Measurements from ENCODE around the gene PIH1D2. TPM values are rescaled to one million over a fixed set of nuclear protein-coding genes. Genes with fewer than 3 reads are reported as not detected.
"Not testable (repeated sequence)": the region's sequence is repeated elsewhere in the genome, so short reads cannot be mapped to it uniquely, and the experiment has no call there.

PIH1D2 gene, protein sequence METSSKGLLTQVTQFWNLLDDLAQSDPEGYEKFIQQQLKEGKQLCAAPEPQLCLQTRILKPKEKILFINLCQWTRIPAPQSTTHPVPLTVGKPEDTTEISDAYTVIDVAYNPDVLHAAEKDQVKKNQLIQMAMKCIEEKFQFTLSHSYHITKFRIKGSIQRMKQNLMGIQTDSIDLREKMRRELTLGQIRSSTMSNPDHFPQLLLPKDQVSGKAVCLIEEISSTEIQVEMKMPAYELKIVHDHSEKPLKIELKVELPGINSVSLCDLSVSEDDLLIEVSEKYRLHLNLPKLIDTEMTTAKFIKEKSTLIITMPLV
- 1.8 and 2.8 TPM in 2 replicates for total RNA-seq (2014; rRNA removed; shearing (Covaris generic))
- polyA plus RNA-seq (2014; cell fraction: nucleus; rRNA removed) = 0.15 and 0.84 TPM in 2 replicates

DNA sequence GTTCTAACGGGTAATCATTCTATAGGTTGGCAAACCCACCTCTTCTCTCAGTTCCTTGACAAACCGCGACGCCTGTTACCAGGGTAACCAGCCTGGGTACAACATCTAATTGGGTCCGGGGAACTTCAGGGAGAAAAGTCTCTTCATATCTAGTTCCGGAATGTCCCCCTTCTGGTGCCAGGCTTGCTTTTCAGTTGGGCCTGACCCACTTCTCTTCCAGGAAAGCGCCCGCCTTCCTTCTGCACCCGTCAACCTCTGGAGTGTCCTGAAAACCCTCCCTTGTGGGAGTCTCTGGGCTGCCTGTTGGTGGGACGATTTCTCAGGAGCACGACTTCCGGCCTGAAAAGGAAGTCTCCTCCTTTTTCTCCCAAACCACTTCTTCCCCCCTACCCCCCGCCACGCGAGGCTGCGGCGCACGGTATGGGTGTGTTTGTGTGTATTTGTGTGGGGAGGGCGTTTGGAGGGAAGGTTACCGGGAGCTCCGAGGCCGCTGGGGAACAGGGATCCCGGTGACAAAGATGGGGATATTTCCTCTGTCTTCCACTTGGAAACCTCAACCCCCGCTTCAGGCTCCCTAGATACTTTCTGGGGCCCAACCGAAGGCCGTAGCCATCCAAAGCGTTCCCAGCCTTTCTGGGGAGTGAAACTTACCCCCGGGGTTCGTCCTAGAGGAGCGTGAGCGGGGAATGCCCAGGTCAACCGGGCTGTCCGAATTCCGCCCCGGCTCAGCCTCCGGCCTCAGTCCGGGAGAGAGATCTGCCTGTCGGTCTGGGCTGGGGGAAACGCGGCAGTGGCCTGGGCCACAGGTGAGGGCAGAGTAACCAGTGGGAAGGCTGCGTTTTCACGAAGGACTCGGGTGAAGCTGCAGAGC is at the start of gene PIH1D2, which contains the start of gene NKAPD1:
Gene PIH1D2, minus strand, starts transcription at position 77 of the 871 bp plus-strand sequence. CDS start 843 bp downstream, outside the sequence.
Gene NKAPD1, plus strand, starts transcription at position 359 of the 871 bp plus-strand sequence. CDS start 1,276 bp downstream, outside the sequence.
- DNase-seq (ENCODE audit: extremely low read depth, low read depth) = peak; percentile 50

DNA sequence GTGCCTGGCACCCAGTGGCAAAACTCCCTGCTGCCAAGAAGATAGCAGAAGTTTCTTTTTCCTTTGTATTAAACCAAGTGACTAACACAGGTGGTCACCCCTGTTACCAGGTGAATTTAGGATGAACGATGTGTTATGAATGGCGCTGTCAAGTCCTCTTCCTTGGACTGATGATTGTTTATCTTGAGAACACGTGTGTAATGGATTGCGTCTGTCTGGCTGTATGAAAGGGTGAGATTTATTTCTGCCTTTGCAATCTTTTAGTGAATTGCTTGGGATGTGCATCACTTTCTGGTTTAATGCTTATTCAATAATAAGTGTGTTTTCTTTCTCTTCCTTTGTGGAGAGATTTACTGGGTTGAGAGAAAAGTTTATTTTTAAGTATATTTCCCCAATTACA is 49.3 kb upstream of the PIH1D2 start:
- no peak for DNase-seq (ENCODE audit: extremely low read depth, low read depth)

DNA sequence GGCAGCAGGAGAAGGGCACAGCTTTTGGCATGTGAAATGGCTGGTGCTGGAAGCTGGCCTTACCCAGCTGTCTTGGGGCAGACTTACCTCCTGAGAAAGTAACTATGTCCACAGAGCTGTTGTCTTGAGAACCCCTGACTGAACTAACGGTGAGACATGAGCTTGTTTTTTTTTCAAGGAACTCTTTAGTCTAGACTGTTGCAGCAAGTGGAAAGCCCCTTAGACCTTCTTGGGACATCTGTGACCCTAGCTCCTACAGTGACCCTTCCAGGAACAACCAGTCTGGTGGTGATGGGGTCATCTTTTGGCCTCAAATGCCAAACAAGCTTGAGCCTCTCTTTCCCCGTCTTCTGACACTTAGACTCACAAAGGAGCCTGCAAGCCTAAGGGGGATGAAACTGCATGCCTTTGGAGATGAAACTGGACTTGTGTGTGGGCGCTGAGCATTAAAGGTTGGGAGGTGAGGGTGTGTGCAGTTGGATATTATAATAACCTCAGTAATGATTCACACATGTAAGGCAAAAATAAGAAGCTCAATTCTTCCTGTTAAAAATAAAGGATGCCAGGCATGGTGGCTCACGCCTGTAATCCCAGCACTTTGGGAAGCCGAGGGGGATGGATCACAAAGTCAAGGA is 48.3 kb upstream of the PIH1D2 start:
- DNase-seq (ENCODE audit: extremely low read depth, low read depth) = no peak

DNA sequence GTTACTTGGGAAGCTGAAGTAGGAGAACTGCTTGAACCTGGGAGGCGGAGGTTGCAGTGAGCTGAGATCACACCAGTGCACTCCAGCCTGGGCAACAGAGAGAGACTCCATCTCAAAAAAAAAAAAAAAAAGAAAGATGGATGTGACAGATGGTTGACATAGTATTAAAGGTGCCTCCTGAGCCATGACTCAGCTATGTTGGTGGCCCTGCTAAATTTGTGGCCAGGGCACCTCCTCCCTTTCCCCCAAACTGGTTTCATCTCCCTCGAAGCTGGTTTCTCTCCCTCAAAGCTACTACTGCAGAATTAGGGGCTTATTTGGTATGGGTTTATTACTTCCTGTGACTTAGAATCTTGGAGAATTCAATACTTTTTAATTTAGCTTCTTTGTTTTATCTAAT is 44.4 kb upstream of the PIH1D2 start:
- no peak for DNase-seq (ENCODE audit: extremely low read depth, low read depth)

DNA sequence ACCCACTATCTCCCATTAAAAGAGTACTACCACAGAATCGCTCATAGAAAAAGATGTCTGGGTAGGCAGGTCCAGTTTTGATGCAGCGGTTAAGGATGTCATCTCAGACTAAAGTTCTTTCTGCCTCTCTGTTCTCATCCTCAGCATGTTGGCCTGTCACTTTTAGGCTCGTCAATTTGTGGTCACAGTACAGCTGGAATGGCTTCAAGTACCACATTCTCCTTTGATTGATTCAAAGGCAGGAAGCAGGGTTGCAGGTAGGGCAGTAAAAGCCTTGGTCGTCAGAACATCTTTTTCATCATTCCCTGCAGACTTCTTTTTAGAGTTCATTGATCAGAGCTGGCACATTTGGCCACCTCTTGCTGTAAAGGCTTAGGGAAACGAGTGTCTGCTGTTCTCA is 41.6 kb upstream of the PIH1D2 start:
- DNase-seq (ENCODE audit: extremely low read depth, low read depth) = no peak

DNA sequence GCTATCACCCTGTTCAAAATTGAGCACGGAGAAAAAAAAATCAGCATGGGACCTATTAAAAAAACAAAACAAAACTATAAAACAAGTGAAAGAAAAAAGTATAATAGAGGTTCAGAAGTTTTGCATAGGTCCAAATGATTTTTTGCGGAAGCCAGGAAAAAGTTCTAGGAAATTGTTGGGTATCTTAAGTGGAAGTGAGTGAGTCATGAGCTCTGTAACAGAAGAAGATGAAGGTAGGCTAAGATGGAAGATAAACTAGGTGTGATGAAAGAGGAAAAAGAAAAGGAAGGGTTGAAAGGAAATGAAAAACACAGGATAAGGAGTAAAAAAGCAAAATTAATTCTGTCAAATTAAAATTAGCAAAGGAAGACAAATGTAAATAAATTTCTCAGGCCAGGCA is 40.6 kb upstream of the PIH1D2 start:
- no peak for DNase-seq (ENCODE audit: extremely low read depth, low read depth)

DNA sequence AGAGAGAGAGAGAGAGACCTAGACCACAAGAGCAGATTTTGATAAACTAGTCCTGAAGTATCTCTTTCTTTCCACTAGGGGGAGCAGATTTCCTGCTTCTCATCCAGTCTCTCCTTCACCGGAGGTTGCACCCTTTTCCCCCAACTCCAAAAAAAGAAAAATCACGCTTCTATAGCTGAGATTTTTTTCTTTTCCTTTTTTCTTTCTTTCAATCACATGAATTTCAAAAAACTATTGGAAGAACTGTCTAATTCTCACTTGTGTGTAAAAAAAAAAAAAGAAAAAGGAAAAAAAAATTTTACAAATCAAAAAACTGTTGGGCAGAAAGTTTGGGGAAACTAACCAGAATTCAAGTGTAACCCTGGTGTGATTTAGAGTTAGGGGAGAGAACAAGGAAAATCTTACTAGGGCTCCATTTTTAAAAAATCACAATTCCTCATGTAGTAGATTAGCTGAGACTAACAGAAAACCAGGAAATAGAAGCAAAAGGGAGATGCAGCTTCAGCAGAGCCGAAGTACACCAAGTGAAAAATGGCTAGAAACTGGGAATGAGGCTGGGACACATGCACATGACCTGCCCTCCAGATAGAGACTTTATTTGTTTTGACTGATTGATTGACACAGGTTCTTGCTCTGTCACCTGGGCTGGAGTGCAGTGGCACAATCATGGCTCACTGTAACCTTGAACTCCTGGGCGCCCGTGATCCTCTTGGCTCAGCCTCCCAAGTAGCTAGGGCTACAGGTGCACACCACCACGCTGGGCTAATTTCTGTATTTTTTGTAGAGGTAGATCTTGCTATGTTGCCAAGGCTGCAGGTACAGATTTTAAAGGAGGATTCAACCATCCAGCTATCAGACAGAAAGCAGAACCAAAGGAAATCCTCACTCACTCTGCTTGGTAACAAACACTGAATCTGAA is 40.0 kb upstream of the PIH1D2 start:
- DNase-seq (ENCODE audit: extremely low read depth, low read depth) = peak; percentile 43

DNA sequence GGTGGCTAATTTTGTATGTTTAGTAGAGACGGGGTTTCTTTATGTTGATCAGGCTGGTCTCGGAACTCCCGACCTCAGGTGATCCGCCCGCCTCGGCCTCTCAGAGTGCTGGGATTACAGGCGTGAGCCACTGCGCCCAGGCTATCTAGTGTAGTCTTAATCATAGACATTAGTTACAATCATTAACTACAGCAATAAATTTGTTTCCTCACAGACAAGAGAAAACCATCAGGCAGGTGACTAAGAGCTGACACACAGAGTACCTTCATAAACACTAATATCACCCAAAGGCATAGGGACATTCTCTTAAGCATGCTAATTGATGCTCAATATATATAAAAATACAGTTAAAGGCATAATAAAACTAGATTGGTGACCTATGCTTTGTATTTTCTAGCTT is 32.3 kb upstream of the PIH1D2 start:
- DNase-seq (ENCODE audit: extremely low read depth, low read depth) = no peak

DNA sequence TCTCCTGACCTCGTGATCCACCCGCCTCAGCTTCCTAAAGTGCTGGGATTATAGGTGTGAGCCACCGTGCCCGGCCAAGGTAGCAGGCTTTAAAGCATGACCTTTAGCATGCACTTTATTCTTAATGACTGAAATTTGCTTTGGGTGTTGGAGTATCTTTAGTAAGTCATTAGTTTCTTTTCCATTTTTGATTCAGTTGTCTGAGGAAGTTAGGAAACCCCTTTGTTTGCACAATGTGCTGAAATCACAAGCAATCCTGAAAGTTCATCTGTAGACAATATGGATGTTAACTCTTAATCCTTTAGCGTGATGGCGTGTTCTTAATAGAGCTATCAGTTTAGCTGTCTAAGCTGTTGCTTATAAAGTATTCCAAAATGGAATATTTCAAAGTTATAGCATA is 29.6 kb upstream of the PIH1D2 start:
- DNase-seq (ENCODE audit: extremely low read depth, low read depth) = no peak

DNA sequence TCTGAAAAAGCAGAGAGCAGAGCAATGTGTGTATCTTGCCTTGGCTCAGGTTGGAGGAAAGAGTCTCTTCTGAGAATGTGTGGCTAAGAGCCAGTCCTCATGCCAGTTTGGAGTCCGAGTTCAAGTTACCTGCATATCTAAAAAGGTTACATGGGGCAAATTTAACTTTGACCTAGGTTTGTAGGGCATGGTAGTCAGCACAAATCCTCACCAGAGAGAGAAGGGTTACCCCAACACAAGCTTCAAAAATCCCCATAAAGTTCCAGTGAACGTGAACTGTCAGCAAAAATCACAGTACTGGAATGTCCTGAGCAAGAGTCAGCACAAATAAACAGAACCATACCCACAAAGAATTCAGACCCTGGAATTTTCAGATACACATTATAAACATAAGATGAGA is 26.6 kb upstream of the PIH1D2 start:
- DNase-seq (ENCODE audit: extremely low read depth, low read depth) = no peak

DNA sequence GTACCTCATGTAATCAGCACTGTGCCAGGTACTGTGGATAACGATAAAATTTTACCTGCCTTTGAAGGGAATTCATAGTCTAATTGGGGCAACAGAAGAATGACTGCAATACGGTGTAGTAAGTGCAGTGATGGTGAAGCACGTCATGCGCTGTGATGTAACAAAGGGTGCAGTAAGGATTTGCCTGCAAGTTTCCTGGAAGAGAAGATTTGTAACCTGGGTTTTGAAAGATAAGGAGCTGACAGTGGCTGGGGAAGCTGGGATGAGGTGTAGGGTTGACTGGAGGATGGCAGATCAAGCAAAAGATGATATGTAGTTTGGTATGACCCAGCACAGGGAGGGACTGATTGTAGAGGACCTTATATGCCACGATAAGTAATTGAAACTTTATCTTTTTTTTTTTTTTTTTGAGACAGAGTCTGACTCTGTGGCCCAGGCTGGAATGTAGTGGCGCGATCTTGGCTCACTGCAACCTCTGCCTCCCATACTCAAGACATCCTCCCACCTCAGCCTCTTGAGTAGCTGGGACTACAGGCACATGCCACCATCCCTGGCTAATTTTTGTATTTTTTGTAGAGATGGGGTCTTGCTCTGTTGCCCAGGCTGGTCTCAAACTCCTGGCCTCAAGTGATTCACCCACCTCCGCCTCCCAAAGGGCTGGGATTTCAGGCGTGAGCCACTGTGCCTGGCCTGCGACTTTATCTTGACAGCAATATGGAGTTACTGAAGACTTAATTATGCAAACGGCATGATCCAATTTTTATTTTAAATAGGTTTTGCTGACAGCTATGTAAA is 24.1 kb upstream of the PIH1D2 start:
- DNase-seq (ENCODE audit: extremely low read depth, low read depth) = no peak

DNA sequence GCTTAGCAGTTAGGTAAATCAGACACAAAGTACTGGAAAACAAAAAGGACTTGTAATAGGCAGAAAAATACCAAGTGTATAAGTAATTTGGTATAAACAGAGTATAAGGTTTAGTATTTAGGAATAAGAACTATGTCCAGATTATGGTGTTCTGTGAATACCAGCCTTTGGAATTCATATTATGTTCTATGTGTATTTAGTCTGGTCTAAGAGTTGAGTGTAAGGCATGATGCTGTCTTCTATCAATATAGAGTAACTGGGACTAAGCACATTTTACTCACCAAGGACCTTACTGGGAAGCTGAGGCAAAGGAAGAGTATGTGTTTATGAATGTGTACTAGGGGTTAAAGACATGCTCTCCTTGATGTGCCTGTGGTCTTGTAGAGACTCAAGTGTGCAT is 22.4 kb upstream of the PIH1D2 start:
- no peak for DNase-seq (ENCODE audit: extremely low read depth, low read depth)

DNA sequence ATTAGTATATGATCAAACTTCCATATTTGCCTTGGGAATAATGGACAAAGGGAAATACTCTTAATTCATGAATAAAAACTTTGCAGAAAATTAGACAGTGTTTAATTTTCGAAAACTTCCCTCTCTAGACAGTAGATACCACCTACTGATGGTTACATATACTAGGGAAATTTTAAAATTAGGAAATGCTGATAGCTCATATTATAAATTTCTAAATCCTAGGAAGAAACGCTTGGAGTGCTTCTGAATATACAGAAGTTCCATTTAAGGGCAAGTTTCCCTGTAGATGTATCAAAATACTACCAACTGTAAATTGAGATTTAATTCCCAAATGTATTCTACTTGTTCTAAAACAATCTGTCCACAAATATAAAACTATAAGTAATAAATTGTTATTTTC is 21.5 kb upstream of the PIH1D2 start:
- DNase-seq (ENCODE audit: extremely low read depth, low read depth) = not testable (repeated sequence)

DNA sequence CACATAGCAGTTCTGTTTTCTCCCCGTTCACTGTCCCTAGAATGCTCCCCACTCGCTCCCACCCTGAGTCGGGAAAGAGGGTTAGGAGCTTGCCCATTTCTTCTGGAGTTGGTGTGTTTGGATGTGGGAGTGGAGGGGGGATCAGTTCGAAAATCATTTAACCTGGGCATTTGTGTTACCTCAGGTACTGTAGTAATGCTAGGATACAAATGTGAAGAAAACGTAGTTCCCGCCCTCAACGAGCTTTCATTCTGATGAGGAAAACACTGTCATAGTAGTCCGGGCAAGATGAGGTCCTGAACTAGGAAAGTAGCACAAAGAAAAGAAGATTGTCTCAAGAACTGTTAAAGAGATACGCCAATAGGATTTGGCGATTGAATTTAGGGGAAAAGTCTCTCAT is 13.4 kb upstream of the PIH1D2 start:
- no peak for DNase-seq (ENCODE audit: extremely low read depth, low read depth)

DNA sequence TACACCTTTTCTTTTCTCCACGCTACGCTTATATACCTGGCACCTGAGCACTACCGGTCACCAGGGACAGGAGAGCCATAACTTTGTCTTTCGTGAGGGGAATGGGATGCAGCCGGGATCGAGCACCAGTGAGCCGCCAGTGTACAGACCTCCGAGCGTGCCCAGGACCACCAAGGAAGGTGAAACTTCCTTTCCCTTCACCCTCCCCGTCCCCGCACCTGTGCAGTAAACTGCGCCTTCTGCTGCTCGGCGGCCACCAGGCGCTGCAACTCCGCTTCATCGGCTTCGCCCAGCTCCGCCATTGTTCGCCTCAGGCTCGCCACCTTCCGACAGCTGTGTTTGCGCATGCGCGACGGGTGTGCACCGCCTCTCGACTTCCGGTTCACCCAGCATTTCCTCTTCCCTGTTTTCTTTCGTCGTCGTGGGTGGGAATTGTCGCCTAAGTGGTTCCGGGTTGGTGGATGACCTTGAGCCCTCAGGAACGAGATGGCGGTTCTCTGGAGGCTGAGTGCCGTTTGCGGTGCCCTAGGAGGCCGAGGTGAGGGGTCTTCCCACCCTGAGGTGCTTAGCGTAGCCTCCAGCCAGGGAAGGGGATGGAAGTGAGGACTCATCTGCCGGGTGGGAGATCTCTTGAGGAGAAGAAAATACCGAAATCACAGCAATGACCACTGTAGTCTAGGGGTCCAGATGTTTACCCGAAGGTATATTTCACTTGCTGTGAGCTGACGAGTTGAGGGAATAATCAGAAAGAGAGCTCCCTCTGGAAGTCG is 12.8 kb upstream of the PIH1D2 start, which contains the start of the genes SDHD and TIMM8B:
Gene SDHD, plus strand, starts transcription at position 452 of the 770 bp plus-strand sequence. Its CDS starts 35 bp downstream, at position 487.
Gene TIMM8B, minus strand, starts transcription at position 335 of the 770 bp plus-strand sequence. Its CDS starts 33 bp downstream, at position 302.
- DNase-seq (ENCODE audit: extremely low read depth, low read depth) = peak; percentile 95

DNA sequence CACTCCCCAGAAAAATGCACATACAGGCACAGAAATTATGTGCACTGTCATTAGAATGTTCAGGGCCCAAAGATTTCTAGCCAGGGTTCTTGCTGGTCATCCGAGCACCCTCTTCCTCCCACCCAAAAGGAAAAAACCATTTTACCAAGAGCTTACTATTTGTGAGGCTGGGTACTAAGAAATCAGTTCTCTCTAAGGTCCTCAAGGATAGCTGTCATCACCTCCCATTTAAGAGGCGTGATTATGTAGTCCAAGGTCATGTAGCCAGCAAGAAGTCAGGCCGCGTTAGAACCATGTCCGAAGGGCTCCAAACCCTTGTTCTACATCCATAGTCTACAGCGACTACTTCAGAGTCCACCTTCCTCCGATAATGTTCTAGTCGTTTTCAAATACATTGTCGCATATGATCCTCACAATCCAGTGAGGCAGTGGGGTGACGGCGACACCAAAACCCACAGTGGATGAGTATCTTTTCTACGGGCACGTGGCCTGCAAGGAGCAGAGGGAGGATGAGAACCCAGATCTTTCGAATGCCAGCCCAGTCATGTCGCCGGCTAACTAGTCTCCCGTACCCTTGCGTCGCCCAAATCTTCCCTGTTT is 12.1 kb upstream of the PIH1D2 start:
- peak; percentile 0 for DNase-seq (ENCODE audit: extremely low read depth, low read depth)

DNA sequence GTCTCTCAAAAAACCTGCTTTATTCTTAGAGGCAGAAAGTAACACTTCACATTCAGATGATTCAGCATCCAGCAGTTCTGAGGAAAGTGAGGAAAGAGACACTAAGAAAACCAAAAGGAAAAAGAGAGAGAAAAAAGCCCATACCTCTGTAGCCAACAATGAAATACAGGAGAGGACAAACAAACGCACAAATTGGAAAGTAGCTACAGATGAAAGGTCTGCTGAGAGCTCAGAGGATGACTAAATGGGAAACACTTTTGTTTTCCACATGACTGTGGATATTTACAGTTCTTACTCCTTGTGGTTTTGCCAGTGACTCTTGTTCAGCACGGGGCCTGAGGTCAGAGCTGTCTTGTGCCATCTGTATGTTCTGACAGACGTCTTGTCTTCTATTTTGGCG is 8.9 kb upstream of the PIH1D2 start:
- DNase-seq (ENCODE audit: extremely low read depth, low read depth) = no peak

DNA sequence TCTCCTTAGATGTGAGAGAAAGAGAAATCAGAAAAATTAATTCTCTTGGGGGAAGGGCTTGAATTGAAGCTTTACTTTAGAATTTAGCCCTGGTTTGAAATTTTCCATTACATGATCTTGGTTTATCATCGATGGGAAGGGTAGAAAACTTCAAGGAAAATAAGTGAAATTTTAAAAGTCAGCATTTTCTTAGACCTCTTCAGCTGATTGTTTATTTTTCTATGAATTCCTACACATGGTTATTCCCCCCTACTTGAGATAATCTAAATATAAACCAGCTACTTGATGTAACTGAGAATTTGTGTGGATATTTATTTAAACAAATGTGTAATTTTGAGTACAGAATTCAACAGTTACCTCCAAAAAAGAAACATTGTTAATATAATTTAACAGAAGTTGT is 10.9 kb downstream of the PIH1D2 start:
- no peak for DNase-seq (ENCODE audit: extremely low read depth, low read depth)

All from NCI-H460 (cell line).